Natural killer cell treated with Interleukin-12 subunit alpha and Interleukin-12 subunit beta and Interleukin-15 and Interleukin-18, amount 100 ng/mL, for 72 hours (primary cell): Measurements from ENCODE around the gene SLC29A3. TPM values are rescaled to one million over a fixed set of nuclear protein-coding genes. Genes with fewer than 3 reads are reported as not detected.

Experiments used
- ATAC-seq, 2 donors: fragments of 150-1000 bp; cut with Tn5 transposase in 1 of 2; sonication (Bioruptor Pico), chemical (Tn5 transposase) in 1 of 2; 2 replicates each; pipeline ENCODE4 v1.10.0; 2021
- DNase-seq: peaks from one replicate; pipeline ENCODE4 v3.0.0; 2022; ENCODE audit warnings: low spot score
- H3K27ac Mint-ChIP-seq, 2 donors: 1 replicate in 1 of 2; 2 replicates in 1 of 2; pipeline ENCODE4 v1.8.0; 2022; ENCODE audit warnings: mixed read lengths in 2 of 2, mild to moderate bottlenecking in 1 of 2, moderate library complexity in 1 of 2
- H3K27me3 Mint-ChIP-seq, 2 donors: 1 replicate in 1 of 2; 2 replicates in 1 of 2; pipeline ENCODE4 v1.8.0; 2022; ENCODE audit warnings: mixed read lengths in 2 of 2
- H3K36me3 Mint-ChIP-seq: one replicate; pipeline ENCODE4 v1.8.0; 2022; ENCODE audit warnings: mixed read lengths
- H3K4me1 Mint-ChIP-seq, 2 donors: 1 replicate in 1 of 2; 2 replicates in 1 of 2; pipeline ENCODE4 v1.8.0; 2022; ENCODE audit warnings: low read depth in 2 of 2, mixed read lengths in 2 of 2, mild to moderate bottlenecking in 1 of 2
- H3K4me3 Mint-ChIP-seq: one replicate; pipeline ENCODE4 v1.8.0; 2022; ENCODE audit warnings: mixed read lengths
- H3K9me3 Mint-ChIP-seq: 2 replicates; pipeline ENCODE4 v1.8.0; 2022; ENCODE audit warnings: mixed read lengths
- total RNA-seq, 2 donors: library from RNA; stranded (reverse); gene quantifications; one replicate each; pipeline ENCODE4 v1.2.3, GENCODE V29; 2022

SLC29A3 gene
- total RNA-seq, 2 donors from 2014 or later = 3.4 to 3.6 TPM

- Mint-ChIP-seq H3K27me3 (peaks cover 0 to 2% of the 10 kb centered on the region in 2 donors), H3K9me3 (no peaks in the 10 kb centered on the region), H3K4me3 (no peak overlapping the region), H3K36me3 (no peaks in the 10 kb centered on the region), H3K27ac (no peak overlapping the region), H3K4me1 (no peaks in the 10 kb centered on the region)
- peak in 1 of 2 donors; percentile 12 for ATAC-seq
- no peak for DNase-seq
Observed at GRCh38 chr10:71278691-71279588, 40.1 kb upstream of the SLC29A3 start.

GRCh38 chr10:71279590-71280170 lies 39.4 kb upstream of the SLC29A3 start:
- Mint-ChIP-seq H3K4me3 (no peak overlapping the region), H3K36me3 (no peaks in the 10 kb centered on the region), H3K27me3 (peaks cover 0 to 2% of the 10 kb centered on the region in 2 donors), H3K4me1 (no peaks in the 10 kb centered on the region), H3K27ac (no peak overlapping the region), H3K9me3 (no peaks in the 10 kb centered on the region)
- DNase-seq (no peak), ATAC-seq (no peak)

- Mint-ChIP-seq H3K4me1 (no peaks in the 10 kb centered on the region), H3K27me3 (peaks cover 0 to 2% of the 10 kb centered on the region in 2 donors), H3K36me3 (no peaks in the 10 kb centered on the region), H3K27ac (no peak overlapping the region), H3K9me3 (no peaks in the 10 kb centered on the region), H3K4me3 (no peak overlapping the region)
- ATAC-seq (no peak), DNase-seq (no peak)
Observed at GRCh38 chr10:71280216-71280615, 38.8 kb upstream of the SLC29A3 start.

- Mint-ChIP-seq H3K27ac (no peak overlapping the region), H3K4me1 (no peaks in the 10 kb centered on the region), H3K36me3 (no peaks in the 10 kb centered on the region), H3K9me3 (no peaks in the 10 kb centered on the region), H3K4me3 (no peak overlapping the region), H3K27me3 (peaks cover 0 to 2% of the 10 kb centered on the region in 2 donors)
- no peak for ATAC-seq
- DNase-seq = no peak
Observed at GRCh38 chr10:71280825-71281224, 38.2 kb upstream of the SLC29A3 start.

GRCh38 chr10:71281646-71282322 lies 37.3 kb upstream of the SLC29A3 start:
- H3K4me3 Mint-ChIP-seq = no peak overlapping the region
- H3K9me3 Mint-ChIP-seq = no peaks in the 10 kb centered on the region
- H3K4me1 Mint-ChIP-seq = no peaks in the 10 kb centered on the region
- no peak for ATAC-seq
- H3K36me3 Mint-ChIP-seq = no peaks in the 10 kb centered on the region
- peaks cover 0 to 2% of the 10 kb centered on the region in 2 donors for H3K27me3 Mint-ChIP-seq
- H3K27ac Mint-ChIP-seq = no peak overlapping the region
- no peak for DNase-seq

GRCh38 chr10:71282323-71282680 lies 36.8 kb upstream of the SLC29A3 start:
- no peak overlapping the region for H3K4me3 Mint-ChIP-seq
- peaks cover 0 to 2% of the 10 kb centered on the region in 2 donors for H3K27me3 Mint-ChIP-seq
- no peaks in the 10 kb centered on the region for H3K36me3 Mint-ChIP-seq
- H3K9me3 Mint-ChIP-seq = no peaks in the 10 kb centered on the region
- no peak overlapping the region for H3K27ac Mint-ChIP-seq
- H3K4me1 Mint-ChIP-seq = no peaks in the 10 kb centered on the region
- DNase-seq = no peak
- no peak for ATAC-seq

GRCh38 chr10:71283410-71283809 lies 35.6 kb upstream of the SLC29A3 start:
- H3K36me3 Mint-ChIP-seq = no peaks in the 10 kb centered on the region

GRCh38 chr10:71283876-71284275 lies 35.2 kb upstream of the SLC29A3 start:
- Mint-ChIP-seq H3K4me1 (no peaks in the 10 kb centered on the region), H3K27me3 (peaks cover 0 to 2% of the 10 kb centered on the region in 2 donors), H3K4me3 (no peak overlapping the region), H3K9me3 (no peaks in the 10 kb centered on the region), H3K36me3 (no peaks in the 10 kb centered on the region), H3K27ac (no peak overlapping the region)
- no peak for ATAC-seq
- DNase-seq = no peak

More at GRCh38 chr10:71283410-71283809, 35.6 kb upstream of the SLC29A3 start:
- ATAC-seq (no peak), DNase-seq (no peak)
- Mint-ChIP-seq H3K27me3 (peaks cover 0 to 2% of the 10 kb centered on the region in 2 donors), H3K4me1 (no peaks in the 10 kb centered on the region), H3K9me3 (no peaks in the 10 kb centered on the region), H3K27ac (no peak overlapping the region), H3K4me3 (no peak overlapping the region)

- H3K4me1 Mint-ChIP-seq = no peaks in the 10 kb centered on the region
- no peak overlapping the region for H3K27ac Mint-ChIP-seq
- DNase-seq = no peak
- no peak for ATAC-seq
- no peaks in the 10 kb centered on the region for H3K9me3 Mint-ChIP-seq
- H3K4me3 Mint-ChIP-seq = no peak overlapping the region
- H3K36me3 Mint-ChIP-seq = no peaks in the 10 kb centered on the region
- peaks cover 0 to 2% of the 10 kb centered on the region in 2 donors for H3K27me3 Mint-ChIP-seq
Observed at GRCh38 chr10:71284544-71285179, 34.4 kb upstream of the SLC29A3 start.

GRCh38 chr10:71285180-71285545 lies 33.9 kb upstream of the SLC29A3 start:
- H3K36me3 Mint-ChIP-seq = no peaks in the 10 kb centered on the region
- H3K27ac Mint-ChIP-seq = no peak overlapping the region
- H3K4me3 Mint-ChIP-seq = no peak overlapping the region
- H3K9me3 Mint-ChIP-seq = no peaks in the 10 kb centered on the region
- H3K27me3 Mint-ChIP-seq = peaks cover 0 to under 1% of the 10 kb centered on the region in 2 donors
- no peaks in the 10 kb centered on the region for H3K4me1 Mint-ChIP-seq
- ATAC-seq (peak in 1 of 2 donors; percentile 36), DNase-seq (no peak)

- ATAC-seq = no peak
- Mint-ChIP-seq H3K4me3 (no peak overlapping the region), H3K9me3 (no peaks in the 10 kb centered on the region), H3K27ac (no peak overlapping the region), H3K4me1 (no peaks in the 10 kb centered on the region), H3K36me3 (no peaks in the 10 kb centered on the region), H3K27me3 (no peaks in the 10 kb centered on the region)
- no peak for DNase-seq
Observed at GRCh38 chr10:71285986-71286385, 33.1 kb upstream of the SLC29A3 start.

- no peaks in the 10 kb centered on the region for H3K36me3 Mint-ChIP-seq
- H3K4me3 Mint-ChIP-seq = no peak overlapping the region
- DNase-seq (no peak), ATAC-seq (no peak)
- H3K27ac Mint-ChIP-seq = no peak overlapping the region
- no peaks in the 10 kb centered on the region for H3K27me3 Mint-ChIP-seq
- no peaks in the 10 kb centered on the region for H3K9me3 Mint-ChIP-seq
- H3K4me1 Mint-ChIP-seq = no peaks in the 10 kb centered on the region
Observed at GRCh38 chr10:71286521-71287294, 32.4 kb upstream of the SLC29A3 start.

- no peak for DNase-seq
- Mint-ChIP-seq H3K27ac (no peak overlapping the region), H3K27me3 (peaks cover 0 to under 1% of the 10 kb centered on the region in 2 donors), H3K9me3 (no peaks in the 10 kb centered on the region), H3K36me3 (no peaks in the 10 kb centered on the region), H3K4me3 (no peak overlapping the region), H3K4me1 (no peaks in the 10 kb centered on the region)
- no peak for ATAC-seq
Observed at GRCh38 chr10:71287456-71287855, 31.6 kb upstream of the SLC29A3 start.
